HG03521 (cell line): Measurements from ENCODE around the gene NDOR1.
"Not testable (repeated sequence)": the region's sequence is repeated elsewhere in the genome, so short reads cannot be mapped to it uniquely, and the experiment has no call there.

Experiments
- ATAC-seq: cut with Tn5 transposase; IDR thresholded peaks from one replicate; pipeline ENCODE4 v1.9.1; 2021; ENCODE audit warnings: mild to moderate bottlenecking, moderate library complexity; ENCODE audit not compliant: unreplicated experiment

The NDOR1 gene

DNA sequence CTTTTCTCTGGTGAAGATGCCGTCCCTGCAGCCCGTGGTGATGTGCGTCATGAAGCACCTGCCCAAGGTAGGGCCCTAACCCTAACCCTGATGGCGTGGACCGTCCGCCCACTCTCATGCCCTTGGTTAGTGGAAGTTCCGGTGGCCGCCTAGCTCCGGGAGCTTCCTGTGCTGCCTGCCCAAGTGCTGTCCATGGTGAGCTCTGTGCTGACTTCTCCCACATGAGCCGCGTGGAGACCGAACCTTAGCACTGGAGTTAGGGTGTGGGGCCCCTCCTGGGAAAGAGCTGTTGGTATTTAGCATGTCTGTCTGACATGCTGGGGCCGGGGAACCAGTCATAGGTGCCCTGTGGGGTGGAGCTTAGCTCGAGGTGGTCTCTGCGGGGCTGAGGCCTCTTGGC is 50.9 kb downstream of the NDOR1 start:
- no peak for ATAC-seq

- ATAC-seq: no peak
Measured at GRCh38 chr9:137256856-137257255, 51.4 kb downstream of the NDOR1 start.

- ATAC-seq: not testable (repeated sequence)
Measured at GRCh38 chr9:137262173-137262908, 56.8 kb downstream of the NDOR1 start.

DNA sequence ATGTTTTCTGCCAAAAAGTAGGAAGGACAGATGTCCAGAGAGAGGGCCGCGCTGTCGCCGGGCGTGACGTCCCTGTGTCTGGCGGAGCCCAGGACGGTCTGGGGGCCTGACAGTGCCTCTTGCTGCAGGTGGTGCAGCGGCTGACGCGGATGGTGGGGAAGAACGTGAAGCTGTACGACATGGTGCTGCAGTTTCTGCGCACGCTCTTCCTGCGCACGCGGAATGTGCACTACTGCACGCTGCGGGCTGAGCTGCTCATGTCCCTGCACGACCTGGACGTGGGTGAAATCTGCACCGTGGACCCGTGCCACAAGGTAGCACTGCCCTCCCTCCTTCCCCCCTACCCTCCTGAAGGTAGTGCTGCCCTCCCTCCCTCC is 57.4 kb downstream of the NDOR1 start:
- ATAC-seq: no peak

DNA sequence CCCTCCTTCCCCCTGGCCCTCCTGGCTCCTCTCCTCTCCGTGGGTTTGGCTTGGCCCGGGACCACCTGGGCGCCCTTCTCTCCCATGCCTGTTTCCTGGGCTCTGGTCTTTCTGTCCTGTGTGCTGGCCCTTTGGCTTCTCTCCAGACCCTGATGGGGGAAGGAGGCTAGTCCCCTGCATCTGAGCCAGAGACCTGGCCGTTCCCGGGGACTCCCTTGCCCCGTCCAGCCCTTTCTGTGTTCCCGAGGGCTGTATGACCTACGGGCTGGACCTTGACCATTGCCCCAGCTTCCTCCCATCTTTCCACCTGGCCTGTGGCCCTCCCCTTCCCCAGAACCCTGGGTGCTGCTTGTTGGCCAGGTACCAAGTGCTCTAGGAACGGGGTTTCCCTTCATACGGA is 58.0 kb downstream of the NDOR1 start:
- ATAC-seq: no peak

- no peak for ATAC-seq
Measured at GRCh38 chr9:137264067-137264466, 58.6 kb downstream of the NDOR1 start.

DNA sequence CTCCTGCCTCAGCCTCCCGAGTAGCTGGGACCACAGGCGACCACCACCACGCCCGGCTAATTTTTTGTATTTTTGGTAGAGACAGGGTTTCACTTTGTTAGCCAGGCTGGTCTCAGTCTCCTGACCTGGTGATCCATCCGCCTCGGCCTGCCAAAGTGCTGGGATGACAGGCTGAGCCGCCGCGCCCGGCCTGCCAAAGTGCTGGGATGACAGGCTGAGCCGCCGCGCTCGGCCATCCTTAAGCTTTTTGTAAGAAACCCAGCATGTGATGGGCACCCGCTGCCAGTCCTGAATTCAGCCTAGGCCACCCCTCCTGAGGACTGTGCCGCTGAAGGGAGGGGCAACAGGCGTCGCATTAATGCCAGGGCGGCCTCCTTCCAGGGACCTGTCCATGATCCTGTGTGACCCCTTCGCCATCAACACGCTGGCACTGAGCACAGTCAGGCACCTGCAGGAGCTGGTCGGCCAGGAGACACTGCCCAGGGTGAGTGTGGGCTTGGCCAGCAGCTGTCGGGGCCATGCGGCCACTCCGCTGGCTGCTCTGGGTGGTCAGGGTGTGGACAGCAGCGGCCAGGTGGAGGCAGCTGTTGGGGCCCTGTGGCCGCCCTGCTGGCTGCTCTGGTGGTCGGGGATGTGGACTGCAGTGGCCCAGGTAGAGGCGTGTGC is 60.1 kb downstream of the NDOR1 start:
- no peak for ATAC-seq

DNA sequence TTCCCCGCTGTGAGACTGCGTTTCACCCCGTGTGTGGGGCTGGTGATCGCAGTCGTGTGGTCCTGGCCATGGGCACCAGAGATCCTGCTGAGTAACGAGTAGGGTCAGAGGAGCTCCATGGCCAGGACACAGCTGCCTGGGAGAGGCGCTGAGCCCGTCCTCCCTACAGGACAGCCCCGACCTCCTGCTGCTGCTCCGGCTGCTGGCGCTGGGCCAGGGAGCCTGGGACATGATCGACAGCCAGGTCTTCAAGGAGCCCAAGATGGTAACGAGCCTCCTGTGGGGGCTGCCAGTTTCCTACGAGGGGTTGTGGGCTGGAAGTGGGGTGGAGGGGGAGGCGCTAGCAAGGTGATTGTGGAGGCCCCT is 60.6 kb downstream of the NDOR1 start:
- ATAC-seq: no peak
